AG10803 (cell line): ENCODE measurements around the gene SLCO2A1.

ENCODE experiments used
- DNase-seq: peaks from one replicate; pipeline ENCODE4 v3.0.0; 2010; ENCODE audit warnings: low read depth
- H3K4me3 ChIP-seq: 2 replicates; pipeline ENCODE4 v1.5.1; 2011; ENCODE audit warnings: mild to moderate bottlenecking, low read length, control low read depth
- CTCF ChIP-seq: conservative IDR thresholded peaks from 2 replicates; pipeline ENCODE4 v1.5.1; 2011; ENCODE audit warnings: mild to moderate bottlenecking, low read length, control low read depth, inconsistent platforms

SLCO2A1 gene

GRCh38 chr3:134008630-134009156 lies 21.0 kb downstream of the SLCO2A1 start:
- no peak overlapping the region for H3K4me3 ChIP-seq
- TF ChIP-seq CTCF = no peak
- DNase-seq = peak; percentile 91

GRCh38 chr3:134007819-134008218 lies 21.9 kb downstream of the SLCO2A1 start:
- TF ChIP-seq CTCF = no peak
- H3K4me3 ChIP-seq = no peak overlapping the region
- DNase-seq = no peak

GRCh38 chr3:134004841-134005240 lies 24.9 kb downstream of the SLCO2A1 start:
- H3K4me3 ChIP-seq = no peak overlapping the region
- TF ChIP-seq CTCF = no peak

GRCh38 chr3:134003066-134003465 lies 26.7 kb downstream of the SLCO2A1 start:
- TF ChIP-seq CTCF = no peak
- no peak overlapping the region for H3K4me3 ChIP-seq
- DNase-seq = no peak

More at GRCh38 chr3:134004841-134005240, 24.9 kb downstream of the SLCO2A1 start:
- DNase-seq = no peak

GRCh38 chr3:134002306-134002705 lies 27.4 kb downstream of the SLCO2A1 start:
- no peak for TF ChIP-seq CTCF
- no peak overlapping the region for H3K4me3 ChIP-seq
- DNase-seq = peak; percentile 88

GRCh38 chr3:134001251-134001650 lies 28.5 kb downstream of the SLCO2A1 start:
- no peak for TF ChIP-seq CTCF
- DNase-seq = no peak
- no peak overlapping the region for H3K4me3 ChIP-seq

- H3K4me3 ChIP-seq = no peak overlapping the region
- DNase-seq = no peak
- TF ChIP-seq CTCF = no peak
Measured at GRCh38 chr3:133999891-134000685, 29.6 kb downstream of the SLCO2A1 start.
